Measurements from ENCODE around the gene NKX6-2. TPM values are rescaled to one million over a fixed set of nuclear protein-coding genes. Genes with fewer than 3 reads are reported as not detected.
A peak's percentile ranks its signal among the peaks of the same experiment; 100 is the strongest.

Gene NKX6-2
- total and polyA plus RNA-seq, 2 experiments from 2014 or later = 2.6 TPM; not detected in 1

DNA sequence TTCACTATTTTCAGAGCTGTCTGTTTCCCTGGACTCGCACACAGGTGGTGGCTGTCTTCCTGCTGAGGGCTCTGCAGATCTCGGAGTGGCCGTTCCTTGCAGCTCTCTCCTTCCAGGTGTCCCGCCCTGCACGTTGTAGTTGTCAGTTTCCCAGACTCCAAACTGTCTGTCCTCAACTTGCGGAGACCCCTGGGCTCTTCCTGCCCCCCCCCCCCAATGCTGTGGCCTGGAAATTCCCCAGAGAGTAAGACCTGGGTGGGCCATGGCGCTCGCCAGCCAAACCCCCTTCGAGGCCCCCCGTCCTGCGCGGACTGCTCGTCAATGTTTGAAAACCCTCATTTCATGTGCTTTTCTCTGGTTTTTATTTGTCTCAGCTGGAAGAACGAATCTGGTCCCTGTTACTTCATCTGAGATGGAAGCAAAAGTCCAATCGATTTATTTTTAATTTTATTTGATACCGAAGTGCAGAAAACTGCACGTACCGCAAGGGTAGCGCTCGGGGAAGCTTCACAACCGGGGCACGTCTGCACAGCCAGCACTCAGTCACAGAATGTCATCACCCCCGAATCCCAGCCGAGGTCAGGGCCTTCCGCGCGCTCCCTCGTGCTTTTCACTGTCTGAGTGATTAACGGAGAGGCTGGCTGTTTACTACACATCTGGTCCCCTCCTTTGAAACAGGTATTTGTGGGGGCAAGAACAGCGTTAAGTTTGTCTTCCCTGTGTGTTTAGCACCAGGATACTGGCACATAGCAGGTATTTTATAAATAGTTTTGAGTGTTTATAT, 46.4 kb upstream of the NKX6-2 start:
- 8 to 9% methylated on average over 30 of the region's 30 CpGs for WGBS, 2 experiments (ENCODE audit: low coverage in 1 of 2, low lambda C conversion rate in 2 of 2, missing lambda C conversion rate in 2 of 2)
- in situ Hi-C loops (cut with MboI) = no loop called here
- no peak overlapping the region for H3K9ac ChIP-seq
- H3K9me2 ChIP-seq (ENCODE audit: insufficient read depth) = no peaks in the 10 kb centered on the region
- no peak overlapping the region for H3K27ac ChIP-seq
- H2AFZ ChIP-seq = no peak overlapping the region
- H3K9me3 ChIP-seq (ENCODE audit: low read depth) = no peaks in the 10 kb centered on the region
- peaks cover 46% of the 10 kb centered on the region for H3K27me3 ChIP-seq (replicated peaks; ENCODE audit: insufficient read depth)
- H3K4me1 ChIP-seq (ENCODE audit: insufficient read depth) = no peaks in the 10 kb centered on the region
- H3K36me3 ChIP-seq (ENCODE audit: low read depth) = no peaks in the 10 kb centered on the region
- TF ChIP-seq EZH2 (IDR thresholded peaks at IDR 0.05; ENCODE audit: insufficient read depth, poor library complexity, severe bottlenecking) (no peak), EZH2phosphoT487 (IDR thresholded peaks at IDR 0.05; ENCODE audit: insufficient read depth, low read depth) (no peak)
- H3F3A ChIP-seq (ENCODE audit: insufficient read depth) = no peaks in the 10 kb centered on the region
- H3K4me3 ChIP-seq = no peak overlapping the region
- no peaks in the 10 kb centered on the region for H4K20me1 ChIP-seq (ENCODE audit: insufficient read depth)
- H3K4me2 ChIP-seq (ENCODE audit: unreplicated experiment) = no peak overlapping the region
- DNase-seq = no peak
- no peaks in the 10 kb centered on the region for H3K79me2 ChIP-seq (ENCODE audit: insufficient read depth)

DNA sequence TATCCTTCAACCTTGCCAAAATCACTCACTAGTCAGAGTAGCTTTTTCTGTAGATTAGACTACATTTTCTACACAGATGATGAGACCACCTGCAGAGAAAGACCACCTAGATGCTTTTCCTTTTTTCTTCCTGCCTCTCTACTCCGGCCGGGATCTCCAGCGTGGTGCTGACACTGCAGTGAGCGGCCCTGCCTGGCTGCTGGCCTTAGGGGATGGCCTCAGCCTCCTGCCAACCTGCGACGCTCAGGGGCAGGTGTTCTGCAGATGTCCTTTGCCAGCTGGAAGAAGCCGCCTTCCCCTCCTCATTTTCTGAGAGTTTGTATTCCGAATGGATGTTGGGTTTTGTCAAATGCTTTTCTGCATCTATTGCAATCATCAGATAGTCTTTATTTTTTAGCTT, 43.5 kb upstream of the NKX6-2 start:
- Histone ChIP-seq H3K27ac (no peak overlapping the region), H3K9me2 (ENCODE audit: insufficient read depth) (no peaks in the 10 kb centered on the region), H3K4me2 (ENCODE audit: unreplicated experiment) (no peak overlapping the region), H3K36me3 (ENCODE audit: low read depth) (no peaks in the 10 kb centered on the region), H2AFZ (no peak overlapping the region), H3K4me3 (no peak overlapping the region), H3K9ac (no peak overlapping the region), H3K27me3 (replicated peaks; ENCODE audit: insufficient read depth) (peaks cover 46% of the 10 kb centered on the region), H3K79me2 (ENCODE audit: insufficient read depth) (no peaks in the 10 kb centered on the region), H3K9me3 (ENCODE audit: low read depth) (no peaks in the 10 kb centered on the region), H3K4me1 (ENCODE audit: insufficient read depth) (no peaks in the 10 kb centered on the region), H3F3A (ENCODE audit: insufficient read depth) (no peaks in the 10 kb centered on the region), H4K20me1 (ENCODE audit: insufficient read depth) (no peaks in the 10 kb centered on the region)
- no peak for TF ChIP-seq EZH2phosphoT487 (IDR thresholded peaks at IDR 0.05; ENCODE audit: insufficient read depth, low read depth)
- TF ChIP-seq EZH2 (IDR thresholded peaks at IDR 0.05; ENCODE audit: insufficient read depth, poor library complexity, severe bottlenecking) = peak; percentile 10
- 9 to 10% methylated on average over 8 of the region's 8 CpGs for WGBS, 2 experiments (ENCODE audit: low coverage in 1 of 2, low lambda C conversion rate in 2 of 2, missing lambda C conversion rate in 2 of 2)
- in situ Hi-C loops (cut with MboI) = no loop called here
- DNase-seq = no peak

DNA sequence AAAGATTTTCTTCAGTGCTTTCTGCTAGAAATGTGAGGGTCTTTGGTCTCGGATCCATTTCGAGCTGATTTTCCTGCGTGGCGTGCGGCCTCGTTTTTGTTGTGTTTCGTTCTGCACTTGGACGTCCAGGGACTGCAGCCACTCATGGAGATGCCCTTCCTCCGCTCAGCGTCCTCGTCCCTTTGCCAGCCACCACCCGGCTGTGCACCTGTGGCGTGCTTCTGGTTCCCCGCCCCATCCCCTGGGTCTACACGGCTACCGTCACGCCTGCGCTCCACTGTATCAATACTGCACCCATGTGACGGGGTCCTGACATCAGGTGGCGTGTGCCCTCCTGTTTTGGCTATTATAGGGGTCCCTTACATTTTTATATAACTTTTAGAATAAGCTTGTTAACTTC, 42.7 kb upstream of the NKX6-2 start:
- no peak overlapping the region for H3K27ac ChIP-seq
- H3K4me3 ChIP-seq = no peak overlapping the region
- H3K27me3 ChIP-seq (replicated peaks; ENCODE audit: insufficient read depth) = peaks cover 46% of the 10 kb centered on the region
- WGBS, 2 experiments (ENCODE audit: low coverage in 1 of 2, low lambda C conversion rate in 2 of 2, missing lambda C conversion rate in 2 of 2) = 61 to 63% methylated on average over 20 of the region's 20 CpGs
- no peaks in the 10 kb centered on the region for H3K9me3 ChIP-seq (ENCODE audit: low read depth)
- no peaks in the 10 kb centered on the region for H3F3A ChIP-seq (ENCODE audit: insufficient read depth)
- H3K9me2 ChIP-seq (ENCODE audit: insufficient read depth) = no peaks in the 10 kb centered on the region
- no peaks in the 10 kb centered on the region for H3K36me3 ChIP-seq (ENCODE audit: low read depth)
- no peak overlapping the region for H2AFZ ChIP-seq
- H4K20me1 ChIP-seq (ENCODE audit: insufficient read depth) = no peaks in the 10 kb centered on the region
- no peak overlapping the region for H3K4me2 ChIP-seq (ENCODE audit: unreplicated experiment)
- no peak for TF ChIP-seq EZH2 (IDR thresholded peaks at IDR 0.05; ENCODE audit: insufficient read depth, poor library complexity, severe bottlenecking)
- no peak for TF ChIP-seq EZH2phosphoT487 (IDR thresholded peaks at IDR 0.05; ENCODE audit: insufficient read depth, low read depth)
- in situ Hi-C loops (cut with MboI) = no loop called here
- DNase-seq = no peak
- no peaks in the 10 kb centered on the region for H3K4me1 ChIP-seq (ENCODE audit: insufficient read depth)
- H3K9ac ChIP-seq = no peak overlapping the region
- H3K79me2 ChIP-seq (ENCODE audit: insufficient read depth) = no peaks in the 10 kb centered on the region

DNA sequence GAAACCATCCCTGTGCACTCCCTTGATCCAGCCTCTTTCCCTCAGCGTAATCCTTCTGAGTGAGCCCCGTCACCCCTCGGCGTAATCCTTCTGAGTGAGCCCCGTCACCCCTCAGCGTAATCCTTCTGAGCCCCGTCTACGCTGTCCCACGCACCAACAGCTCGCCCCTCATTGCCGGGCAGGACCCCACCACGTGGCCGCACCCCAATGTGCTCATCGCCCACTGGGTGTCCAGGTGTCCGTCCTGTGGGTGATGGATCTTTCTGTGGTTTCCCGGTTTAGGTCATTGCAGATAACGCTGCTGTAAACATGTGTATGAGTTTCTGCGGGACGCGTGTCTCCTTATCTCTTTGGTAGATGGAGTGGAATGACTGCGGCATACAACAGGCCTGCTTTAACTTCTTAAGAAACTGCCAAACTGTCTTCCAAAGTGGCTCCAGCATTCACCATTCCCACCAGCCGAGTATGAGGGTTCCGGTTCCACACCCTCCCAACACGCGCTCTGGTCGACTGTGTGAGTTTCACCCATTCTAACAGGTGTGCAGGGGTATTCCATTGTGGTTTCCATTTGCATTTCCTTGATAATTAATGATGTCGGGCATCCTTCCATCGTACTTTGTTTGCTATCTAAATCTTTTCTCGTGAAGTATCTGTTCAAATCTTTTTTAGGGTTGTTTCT, 42.1 kb upstream of the NKX6-2 start:
- in situ Hi-C loops (cut with MboI) = no loop called here
- no peaks in the 10 kb centered on the region for H3K79me2 ChIP-seq (ENCODE audit: insufficient read depth)
- H3K9me3 ChIP-seq (ENCODE audit: low read depth) = no peaks in the 10 kb centered on the region
- H4K20me1 ChIP-seq (ENCODE audit: insufficient read depth) = no peaks in the 10 kb centered on the region
- H3K4me3 ChIP-seq = no peak overlapping the region
- H3K36me3 ChIP-seq (ENCODE audit: low read depth) = no peaks in the 10 kb centered on the region
- no peaks in the 10 kb centered on the region for H3F3A ChIP-seq (ENCODE audit: insufficient read depth)
- no peak overlapping the region for H3K4me2 ChIP-seq (ENCODE audit: unreplicated experiment)
- H3K27ac ChIP-seq = no peak overlapping the region
- no peaks in the 10 kb centered on the region for H3K9me2 ChIP-seq (ENCODE audit: insufficient read depth)
- H3K27me3 ChIP-seq (replicated peaks; ENCODE audit: insufficient read depth) = peaks cover 40% of the 10 kb centered on the region
- no peaks in the 10 kb centered on the region for H3K4me1 ChIP-seq (ENCODE audit: insufficient read depth)
- H2AFZ ChIP-seq = no peak overlapping the region
- no peak for TF ChIP-seq EZH2 (IDR thresholded peaks at IDR 0.05; ENCODE audit: insufficient read depth, poor library complexity, severe bottlenecking)
- no peak for TF ChIP-seq EZH2phosphoT487 (IDR thresholded peaks at IDR 0.05; ENCODE audit: insufficient read depth, low read depth)
- whole genome bisulfite sequencing, 2 experiments (ENCODE audit: low coverage in 1 of 2, low lambda C conversion rate in 2 of 2, missing lambda C conversion rate in 2 of 2) = 77% methylated on average over 29 of the region's 29 CpGs
- DNase-seq = no peak
- no peak overlapping the region for H3K9ac ChIP-seq

Measured in GM23248 (cell line).